Stimulated activated CD8-positive, alpha-beta memory T cell treated with anti-CD3 and anti-CD28 coated beads, Interleukin-4, amount 100 ng/mL, for 48 hours (primary cell): ENCODE measurements around the gene STK32B.

ENCODE experiments used
- DNase-seq: peaks from one replicate; pipeline ENCODE4 v3.0.0-alpha.2; 2020

STK32B gene

DNA sequence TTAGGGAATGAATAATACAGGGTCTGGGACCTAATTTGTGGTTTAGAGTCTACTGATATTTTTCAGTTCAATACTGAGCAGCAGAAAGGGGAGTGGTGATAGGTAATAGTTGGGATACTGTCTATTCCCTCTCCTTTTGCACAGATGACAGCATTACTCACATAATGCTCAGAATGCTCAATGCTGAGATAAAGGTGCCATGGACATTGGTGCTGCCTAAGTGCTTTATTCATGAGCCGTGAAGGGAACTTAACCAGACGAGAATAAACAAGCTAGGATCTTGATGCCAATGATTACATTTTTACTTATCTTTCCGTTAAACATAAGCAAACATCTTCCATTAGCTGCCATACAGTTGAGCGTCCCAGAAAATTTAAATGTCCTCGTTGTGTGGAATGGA is 75.6 kb downstream of the STK32B start:
- no peak for DNase-seq

DNA sequence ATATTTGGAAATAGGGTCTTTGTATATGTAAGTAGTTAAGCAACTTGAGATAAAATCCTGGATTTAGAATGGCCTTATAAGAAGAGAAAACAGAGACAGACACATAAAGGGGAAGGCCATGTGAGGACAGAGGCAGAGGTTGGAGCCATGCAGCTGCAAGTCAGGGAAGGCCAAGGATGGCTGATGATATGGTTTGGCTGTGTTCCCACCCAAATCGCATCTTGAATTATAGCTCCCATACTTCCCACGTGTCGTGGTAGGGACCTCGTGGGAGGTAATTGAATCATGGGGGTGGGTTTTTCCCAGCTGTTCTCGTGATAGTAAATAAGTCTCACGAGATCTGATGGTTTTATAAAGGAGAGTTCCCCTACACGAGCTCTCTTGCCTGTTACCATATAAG is 76.3 kb downstream of the STK32B start:
- DNase-seq = no peak

DNA sequence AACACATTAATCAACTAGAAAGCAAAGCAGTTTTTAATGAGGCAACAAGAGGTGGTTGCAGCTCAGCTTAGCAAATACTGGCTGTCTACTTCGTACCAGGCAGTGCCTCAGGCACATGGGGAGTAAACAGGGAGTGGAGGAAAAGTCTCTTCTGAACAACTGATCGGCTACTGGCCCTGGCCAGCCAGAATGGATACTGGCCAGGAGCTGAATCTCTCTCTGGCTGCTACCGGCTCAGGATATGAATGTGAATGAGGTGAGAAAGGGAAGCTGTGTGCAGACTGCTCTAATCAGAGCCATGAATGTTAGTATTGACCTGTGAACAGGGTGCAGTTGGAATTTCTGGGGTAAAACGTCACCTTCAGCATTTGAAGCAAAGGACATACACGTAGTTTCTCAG is 77.3 kb downstream of the STK32B start:
- no peak for DNase-seq

- no peak for DNase-seq
Measured at GRCh38 chr4:5133201-5133600, 81.9 kb downstream of the STK32B start.

GRCh38 chr4:5133933-5134594 is 82.8 kb downstream of the STK32B start:
- no peak for DNase-seq

GRCh38 chr4:5134620-5135019 is 83.3 kb downstream of the STK32B start:
- DNase-seq = no peak

DNA sequence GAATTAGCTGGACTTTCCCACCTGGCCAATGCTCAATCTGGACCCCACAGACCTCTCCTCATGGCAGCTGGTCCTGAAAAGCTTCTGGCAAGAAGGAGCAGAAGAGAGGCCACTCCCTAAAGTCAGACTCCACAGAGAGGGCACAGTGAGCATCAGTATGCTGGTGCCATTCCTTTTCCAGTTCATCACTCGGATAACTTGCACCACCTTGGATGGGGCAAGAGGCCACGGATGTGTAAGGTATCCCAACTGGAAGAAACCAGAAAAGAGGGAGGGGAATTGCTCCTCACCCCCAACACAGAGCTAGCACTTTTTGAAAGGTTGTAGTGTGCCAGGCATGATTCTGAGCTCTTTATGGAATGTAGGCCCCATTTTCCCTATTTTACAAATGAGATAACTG is 85.9 kb downstream of the STK32B start:
- no peak for DNase-seq

GRCh38 chr4:5137927-5138326 is 86.6 kb downstream of the STK32B start:
- DNase-seq = no peak

- DNase-seq = no peak
Measured at GRCh38 chr4:5138389-5138788, 87.1 kb downstream of the STK32B start.

DNA sequence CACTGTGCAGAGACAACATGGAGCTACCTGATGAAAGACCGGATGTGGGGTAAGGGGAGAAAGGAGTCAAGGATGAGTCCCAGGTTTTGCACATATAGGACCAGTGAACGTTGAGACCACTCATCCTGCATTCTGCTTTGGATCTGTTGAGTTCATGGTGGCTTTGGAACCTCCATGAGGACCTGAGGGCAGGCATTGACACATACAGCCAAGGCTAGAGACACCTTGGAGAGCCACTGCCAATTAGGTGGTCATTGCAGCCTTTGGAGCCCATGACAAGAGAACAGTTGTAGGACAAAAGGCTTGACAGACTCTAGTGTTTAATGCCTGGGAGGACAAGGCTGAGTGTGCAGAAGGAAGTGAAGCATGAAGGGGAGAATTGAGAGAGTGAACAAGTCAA is 87.9 kb downstream of the STK32B start:
- DNase-seq = no peak

DNA sequence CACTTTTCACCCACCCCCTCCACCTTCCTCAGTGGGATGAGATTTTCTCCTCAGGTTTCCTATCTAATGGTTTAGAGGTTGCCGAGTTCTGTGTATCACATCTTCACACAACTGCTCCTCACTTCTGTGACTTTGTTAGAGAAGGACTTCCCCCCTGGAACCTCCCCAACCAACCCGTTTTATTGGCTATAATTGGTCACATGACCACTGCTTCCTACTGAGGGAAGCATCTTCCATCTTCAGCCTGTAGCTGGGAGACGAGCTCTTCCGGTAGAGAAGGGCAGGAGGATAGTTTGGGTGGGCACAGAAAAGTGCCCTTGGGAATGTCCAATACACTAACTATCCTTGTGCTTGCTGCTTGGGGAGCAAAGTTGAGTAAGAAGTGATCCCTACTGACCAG is 90.5 kb downstream of the STK32B start:
- DNase-seq = no peak

DNA sequence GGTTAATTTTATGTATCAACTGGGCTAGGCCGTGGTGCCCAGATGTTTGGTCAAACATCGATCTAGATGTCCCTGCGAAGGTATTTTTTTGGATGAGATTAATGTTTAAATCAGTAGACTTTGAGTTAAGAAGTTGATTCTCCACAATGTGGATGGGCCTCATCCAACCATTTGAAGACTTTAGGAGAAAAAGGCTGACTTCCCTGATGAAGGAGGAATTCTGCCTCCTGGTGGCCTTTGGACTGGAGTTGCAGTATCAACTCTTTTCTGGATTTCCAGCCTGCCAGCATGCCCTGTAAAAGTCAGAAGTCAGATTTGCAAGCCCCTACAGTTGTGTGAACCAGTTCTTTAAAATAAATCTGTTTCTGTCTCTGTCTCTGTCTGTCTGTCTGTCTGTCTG is 91.4 kb downstream of the STK32B start:
- no peak for DNase-seq

DNA sequence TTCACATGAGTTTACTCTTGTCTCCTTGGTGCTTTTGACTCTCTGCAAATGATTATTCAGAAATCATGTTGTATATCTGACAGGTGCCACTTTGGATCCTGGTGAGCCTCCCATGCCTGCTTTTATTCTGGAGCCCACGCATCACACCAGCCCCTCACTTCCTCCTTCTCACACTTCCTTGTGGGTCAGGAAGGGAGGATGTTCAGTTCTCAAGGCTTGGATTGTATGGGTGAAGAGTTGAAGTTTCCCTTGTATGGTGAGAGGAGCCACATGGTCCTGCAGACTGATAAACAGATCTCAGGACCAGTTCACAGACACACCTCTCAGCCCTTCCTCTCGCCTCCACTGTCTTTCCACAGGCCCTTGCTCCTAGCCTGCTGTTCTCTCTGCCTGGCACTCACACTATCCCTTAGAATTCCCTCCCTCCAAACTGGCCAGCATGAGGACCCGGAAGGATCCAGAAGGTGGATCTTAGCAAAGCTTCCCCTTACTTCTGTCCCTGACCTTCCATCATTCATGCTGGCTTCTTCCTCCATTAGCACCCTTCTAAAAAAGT is 92.1 kb downstream of the STK32B start:
- DNase-seq = no peak

DNA sequence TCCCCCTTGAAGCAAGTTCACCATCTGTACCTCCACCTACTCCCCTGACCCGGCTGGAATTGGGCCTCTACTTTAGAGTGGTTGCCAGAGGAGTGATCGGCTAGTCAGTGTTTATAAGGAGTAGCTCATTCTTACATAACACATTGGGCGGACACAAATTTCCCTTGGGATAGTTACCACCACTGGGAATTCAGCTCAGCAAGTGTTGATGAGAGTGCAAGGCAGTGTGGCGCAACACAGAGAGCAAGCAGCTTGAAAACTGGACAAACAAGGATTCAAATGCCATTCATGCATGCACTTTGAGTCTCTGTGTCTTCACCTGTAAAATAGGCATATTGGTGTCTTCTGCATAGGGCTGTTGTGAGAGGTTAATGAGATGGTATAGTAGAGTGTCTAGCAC is 92.7 kb downstream of the STK32B start:
- no peak for DNase-seq

GRCh38 chr4:5144384-5144783 is 93.1 kb downstream of the STK32B start:
- no peak for DNase-seq

DNA sequence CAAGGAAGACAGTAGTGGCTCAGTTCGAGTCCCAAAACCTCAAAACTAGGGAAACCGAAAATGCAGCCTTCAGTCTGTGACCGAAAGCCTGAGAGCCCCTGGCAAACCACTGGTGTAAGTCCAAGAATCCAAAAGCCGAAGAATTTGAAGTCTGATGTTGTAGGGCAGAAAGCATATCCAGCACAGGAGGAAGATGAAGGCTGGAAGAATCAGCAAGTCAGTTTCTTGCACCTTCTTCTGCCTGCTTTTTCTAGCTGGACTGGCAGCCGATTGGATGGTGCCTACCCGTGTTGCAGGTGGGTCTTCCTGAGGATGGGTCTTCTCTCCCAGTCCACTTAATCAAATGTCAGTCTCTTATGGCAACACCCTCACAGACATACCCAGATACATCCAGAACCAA is 95.0 kb downstream of the STK32B start:
- DNase-seq = no peak

GRCh38 chr4:5152521-5152920 is 101.2 kb downstream of the STK32B start:
- DNase-seq = no peak

DNA sequence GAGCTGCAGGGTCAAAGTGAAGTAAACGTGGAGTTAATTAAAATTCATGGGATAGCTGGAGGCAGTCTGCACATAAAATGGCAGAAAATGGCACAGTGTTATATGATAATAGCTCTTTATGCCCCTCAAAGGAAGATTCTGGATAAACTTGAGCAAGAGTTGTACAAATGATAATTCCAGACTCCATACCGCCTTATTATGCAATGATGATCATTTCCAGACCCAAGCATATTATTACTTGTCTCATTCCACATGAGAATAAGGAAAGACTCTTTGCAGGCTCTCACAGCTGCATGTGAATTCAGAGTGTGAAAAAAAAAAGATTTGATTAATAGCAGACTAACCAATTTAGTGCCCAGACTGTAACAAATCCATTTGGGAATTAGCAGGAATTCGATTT is 105.4 kb downstream of the STK32B start:
- DNase-seq = no peak

DNA sequence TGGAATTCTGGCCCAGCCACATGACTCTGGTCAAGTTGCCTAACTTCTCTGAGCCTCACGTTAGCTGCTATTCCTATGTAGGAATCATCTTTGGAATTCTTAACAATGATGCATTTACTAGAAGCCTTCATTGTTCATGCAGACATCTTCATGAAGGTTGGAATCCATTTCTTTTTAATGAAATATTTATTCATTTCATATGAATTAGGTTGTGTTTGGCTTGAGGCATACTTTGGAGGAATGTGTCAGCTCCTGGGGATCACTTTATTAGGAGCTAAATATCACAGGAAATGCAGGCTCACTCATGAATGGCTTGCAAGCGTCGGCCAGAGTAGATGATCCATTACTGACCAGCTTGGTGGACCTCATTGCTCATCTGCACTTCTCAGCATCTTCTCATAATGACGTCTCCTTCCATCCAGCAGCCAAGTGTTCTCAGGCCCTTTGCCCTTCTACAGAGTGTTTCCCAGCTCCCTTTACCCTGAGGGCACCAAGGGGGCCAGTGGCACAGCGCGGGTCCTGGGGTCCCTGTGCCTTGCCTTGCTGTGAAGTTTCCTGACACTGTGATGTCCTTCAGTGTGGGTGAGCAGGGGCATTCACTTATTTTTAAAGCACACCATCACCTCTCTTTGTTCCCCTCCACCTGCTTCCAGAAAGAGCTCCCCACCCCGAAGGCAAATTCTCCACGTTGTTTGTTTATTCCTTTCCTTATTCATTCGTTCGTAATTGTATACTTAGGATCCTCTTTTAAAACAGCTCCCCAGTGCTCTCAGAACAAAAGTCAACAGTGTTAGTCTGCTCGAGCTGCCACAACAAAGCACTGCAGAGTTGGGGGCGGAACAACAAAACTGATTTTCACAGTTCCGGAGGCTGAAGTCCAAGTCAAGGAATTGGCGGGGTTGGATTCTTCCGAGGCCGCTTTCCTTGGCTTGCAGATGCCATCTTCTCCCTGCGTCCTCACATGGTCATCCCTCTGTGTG is 106.8 kb downstream of the STK32B start:
- no peak for DNase-seq

- DNase-seq = no peak
Measured at GRCh38 chr4:5158825-5159224, 107.5 kb downstream of the STK32B start.

DNA sequence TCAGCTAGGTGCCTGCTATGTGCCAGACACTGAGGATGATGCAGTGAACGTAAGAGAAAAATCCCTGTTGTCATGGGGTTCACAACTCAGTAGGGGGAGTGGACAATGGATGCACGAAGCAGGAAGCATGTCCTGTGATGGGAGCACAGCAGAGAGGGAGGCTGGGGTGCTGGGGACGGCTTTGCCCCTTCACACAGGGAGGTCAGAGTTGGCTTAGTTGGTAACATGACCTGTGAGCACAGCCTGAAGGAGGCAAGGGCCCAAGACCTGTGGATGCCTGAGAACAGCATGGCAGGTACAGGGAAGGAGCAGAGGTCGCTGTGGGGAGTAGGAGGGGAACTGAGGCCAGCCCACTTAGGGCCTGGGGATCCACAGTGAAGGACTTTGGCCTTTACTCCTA is 109.4 kb downstream of the STK32B start:
- no peak for DNase-seq

DNA sequence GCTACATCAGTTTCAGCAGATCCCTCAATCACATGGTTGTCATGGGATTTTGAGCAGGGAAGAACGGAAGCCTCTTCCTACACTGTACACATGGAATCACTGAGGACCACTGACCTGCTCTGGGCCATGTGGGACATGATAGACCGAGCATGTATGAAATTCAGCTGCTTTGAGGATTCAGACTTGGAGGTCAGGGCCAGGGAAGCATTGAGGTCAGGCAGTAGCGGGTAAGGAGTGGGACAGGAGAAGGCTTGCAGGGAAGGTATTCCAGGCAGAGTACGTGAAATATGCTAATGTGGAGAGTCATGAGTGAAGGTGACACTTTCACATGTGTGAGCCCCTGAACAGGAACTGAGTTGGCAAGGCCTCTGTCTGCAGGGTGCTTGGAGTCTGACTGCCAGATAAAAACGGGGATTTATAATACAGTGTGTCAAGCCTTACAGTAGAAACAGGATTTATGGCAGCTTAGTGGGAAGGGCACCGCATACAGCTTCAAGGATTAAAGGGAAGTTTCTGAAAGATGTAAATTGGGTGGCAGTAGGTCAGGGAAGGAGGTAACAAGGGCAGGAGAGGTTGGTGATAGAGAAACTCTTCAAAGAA is 111.7 kb downstream of the STK32B start:
- DNase-seq = no peak

GRCh38 chr4:5164221-5164912 is 113.1 kb downstream of the STK32B start:
- DNase-seq = no peak
